GM23338 (cell line): Measurements from ENCODE around the gene PCDHA8. TPM values are rescaled to one million over a fixed set of nuclear protein-coding genes. Genes with fewer than 3 reads are reported as not detected.
"Not testable (repeated sequence)": the region's sequence is repeated elsewhere in the genome, so short reads cannot be mapped to it uniquely, and the experiment has no call there.

ENCODE experiments used
- ATAC-seq: fragments of 200-7000 bp; cut with Tn5 transposase; 3 replicates; pipeline ENCODE4 v1.9.1; 2020
- DNase-seq: peaks from one replicate; pipeline ENCODE4 v3.0.0-alpha.2; 2015; ENCODE audit warnings: low spot score
- H2AFZ ChIP-seq: fragments of 200-600 bp; sonication (generic); 2 replicates; pipeline ENCODE4 v1.8.0; 2016; ENCODE audit warnings: antibody characterized with exemption, mild to moderate bottlenecking, moderate library complexity
- H3F3A ChIP-seq: fragments of 200-600 bp; sonication (generic); replicated peaks from 2 replicates; pipeline ENCODE4 v1.8.0; 2017; ENCODE audit warnings: antibody characterized with exemption, mixed run types, low read depth
- H3K27ac ChIP-seq: fragments of 200-600 bp; sonication (generic); 2 replicates; pipeline ENCODE4 v1.6.1; 2016; ENCODE audit warnings: low read depth
- H3K27me3 ChIP-seq: fragments of 200-600 bp; sonication (generic); 2 replicates; pipeline ENCODE4 v1.8.0; 2016; ENCODE audit warnings: mild to moderate bottlenecking, mixed run types, moderate library complexity; ENCODE audit not compliant: insufficient read depth
- H3K36me3 ChIP-seq: fragments of 200-600 bp; sonication (generic); 2 replicates; pipeline ENCODE4 v1.8.0; 2016; ENCODE audit warnings: mild to moderate bottlenecking; ENCODE audit not compliant: insufficient read depth
- H3K4me1 ChIP-seq: fragments of 200-600 bp; sonication (generic); 2 replicates; pipeline ENCODE4 v1.8.0; 2016; ENCODE audit warnings: mild to moderate bottlenecking, moderate library complexity; ENCODE audit not compliant: insufficient read depth
- H3K4me2 ChIP-seq: fragments of 200-600 bp; sonication (generic); 2 replicates; pipeline ENCODE4 v1.7.1; 2017; ENCODE audit warnings: mixed run types
- H3K4me3 ChIP-seq: fragments of 200-600 bp; sonication (generic); 2 replicates; pipeline ENCODE4 v1.6.1; 2016; ENCODE audit warnings: mixed run types
- H3K79me2 ChIP-seq: fragments of 200-600 bp; sonication (generic); replicated peaks from 2 replicates; pipeline ENCODE4 v1.8.0; 2017; ENCODE audit warnings: mild to moderate bottlenecking; ENCODE audit not compliant: insufficient read depth
- H3K9me2 ChIP-seq: fragments of 200-600 bp; sonication (generic); 2 replicates; pipeline ENCODE4 v1.8.0; 2017; ENCODE audit not compliant: insufficient read depth
- H4K20me1 ChIP-seq: fragments of 200-600 bp; sonication (generic); replicated peaks from 2 replicates; pipeline ENCODE4 v1.8.0; 2017; ENCODE audit warnings: mild to moderate bottlenecking; ENCODE audit not compliant: insufficient read depth
- H3K27ac Mint-ChIP-seq: 2 replicates; pipeline ENCODE4 v1.8.0; 2020; ENCODE audit warnings: inconsistent platforms, mild to moderate bottlenecking, moderate library complexity, mixed read lengths
- H3K27me3 Mint-ChIP-seq: 3 replicates; pipeline ENCODE4 v1.8.0; 2022; ENCODE audit warnings: low read depth, mild to moderate bottlenecking, moderate library complexity, mixed read lengths, inconsistent platforms; ENCODE audit not compliant: insufficient read depth, poor library complexity
- H3K36me3 Mint-ChIP-seq: 3 replicates; pipeline ENCODE4 v1.8.0; 2021; ENCODE audit warnings: low read depth, mild to moderate bottlenecking, inconsistent platforms, moderate library complexity, mixed read lengths
- H3K4me1 Mint-ChIP-seq: 3 replicates; pipeline ENCODE4 v1.8.0; 2020; ENCODE audit warnings: mild to moderate bottlenecking, inconsistent platforms, mixed read lengths
- H3K4me3 Mint-ChIP-seq: 3 replicates; pipeline ENCODE4 v1.8.0; 2021; ENCODE audit warnings: moderate library complexity, mild to moderate bottlenecking, inconsistent platforms, mixed read lengths
- H3K9me3 Mint-ChIP-seq: 3 replicates; pipeline ENCODE4 v1.8.0; 2020; ENCODE audit warnings: moderate library complexity, mild to moderate bottlenecking, inconsistent platforms, mixed read lengths
- CREB1 ChIP-seq: fragments of 250-450 bp; sonication (Bioruptor Pico); IDR thresholded peaks from 2 replicates; pipeline ENCODE4 v1.5.0; 2020; ENCODE audit warnings: low read depth, mild to moderate bottlenecking, moderate library complexity
- CTCF ChIP-seq, 2 experiments: fragments of 200-600 bp in 1 of 2; sonication (generic) in 1 of 2; conservative IDR thresholded peaks; 2 replicates each; pipeline versions ENCODE4 v1.5.1 to v1.6.1; 2016 to 2017; ENCODE audit warnings: antibody characterized with exemption in 2 of 2, low read depth in 2 of 2, mild to moderate bottlenecking in 2 of 2, moderate library complexity in 1 of 2
- polyA plus RNA-seq: library from polyadenylated mRNA; unstranded; fragments of >200 nt; fragmentation: Nextera tagmentation; extraction: Ambion mirVana; gene quantifications from 2 replicates; pipeline ENCODE4 v1.2.1, GENCODE V29; 2016
- total RNA-seq: library from RNA; depleted of rRNA; stranded (reverse); fragments of >200 nt; shearing (Covaris generic); gene quantifications from 2 replicates; pipeline ENCODE4 v1.2.3, GENCODE V29; 2014

PCDHA8 gene
- total and polyA plus RNA-seq, 2 experiments from 2014 or later, result 0.86 to 3.1 TPM

GRCh38 chr5:140829511-140830501, 11.2 kb upstream of the PCDHA8 start:
- not testable (repeated sequence) for H3K4me1 Mint-ChIP-seq, H3K4me2 ChIP-seq, H3K4me3 ChIP-seq, H2AFZ ChIP-seq, H3K27me3 ChIP-seq, H3K4me1 ChIP-seq, H3K27ac Mint-ChIP-seq, H4K20me1 ChIP-seq, H3K9me2 ChIP-seq, H3K36me3 ChIP-seq, ATAC-seq, H3K4me3 Mint-ChIP-seq, DNase-seq, H3F3A ChIP-seq, H3K27me3 Mint-ChIP-seq, H3K27ac ChIP-seq, H3K79me2 ChIP-seq
- Mint-ChIP-seq H3K9me3 (peaks cover 12% of the 10 kb centered on the region), H3K36me3 (peaks cover 20% of the 10 kb centered on the region; the same call in 2 of the 3 replicates)

GRCh38 chr5:140833993-140834392, 7.0 kb upstream of the PCDHA8 start, which contains the start of gene PCDHA7:
Gene PCDHA7, plus strand, starts transcription at chr5:140834269. Its CDS starts 115 bp downstream, at chr5:140834384.
- Histone ChIP-seq H3K27ac (peak within 1 kb of the TSS; percentile 3; the same call in 1 of the 2 replicates), H3K27me3 (no peaks in the 10 kb centered on the region), H4K20me1 (no peaks in the 10 kb centered on the region; the same call in 1 of the 2 replicates), H3K79me2 (no peaks in the 10 kb centered on the region), H3K4me1 (no peaks in the 10 kb centered on the region), H3K4me2 (peak within 1 kb of the TSS; percentile 72), H2AFZ (peak within 1 kb of the TSS; percentile 2; the same call in 1 of the 2 replicates), H3K36me3 (no peaks in the 10 kb centered on the region), H3F3A (no peaks in the 10 kb centered on the region), H3K9me2 (no peaks in the 10 kb centered on the region), H3K4me3 (peak within 1 kb of the TSS; percentile 62)
- no peaks in the 10 kb centered on the region for H3K4me1 Mint-ChIP-seq
- peaks cover 10% of the 10 kb centered on the region for H3K9me3 Mint-ChIP-seq
- ATAC-seq (no peak; the same call in 1 of the 3 replicates), DNase-seq (peak; percentile 73)
- H3K4me3 Mint-ChIP-seq, result peak within 1 kb of the TSS; percentile 74
- peak within 1 kb of the TSS; percentile 51; the same call in 1 of the 2 replicates for H3K27ac Mint-ChIP-seq
- H3K36me3 Mint-ChIP-seq, result peaks cover 28% of the 10 kb centered on the region; the same call in 2 of the 3 replicates
- H3K27me3 Mint-ChIP-seq, result peaks cover 3% of the 10 kb centered on the region
- TF ChIP-seq CTCF (conservative IDR thresholded peaks at IDR 0.05; ENCODE audit: low read depth in 2 of 2) (peak; percentile 64 to 72), CREB1 (CRISPR knock-in tag) (no peak)

GRCh38 chr5:140834439-140835008, 6.5 kb upstream of the PCDHA8 start:
- Histone ChIP-seq H2AFZ (peak overlapping the region; percentile 2; the same call in 1 of the 2 replicates), H3K4me2 (peak overlapping the region; percentile 72), H3K4me3 (peak overlapping the region; percentile 62), H3K27ac (peak overlapping the region; percentile 3; the same call in 1 of the 2 replicates)
- peak; percentile 44 to 45; a peak in 3 of 4 replicates for TF ChIP-seq CTCF (conservative IDR thresholded peaks at IDR 0.05; ENCODE audit: low read depth in 2 of 2)
- H4K20me1 ChIP-seq, H3K27me3 ChIP-seq, H3F3A ChIP-seq, H3K9me3 Mint-ChIP-seq, H3K9me2 ChIP-seq, H3K4me1 ChIP-seq, H3K27me3 Mint-ChIP-seq, H3K36me3 ChIP-seq, H3K4me1 Mint-ChIP-seq, H3K79me2 ChIP-seq: not testable (repeated sequence)
- ATAC-seq, result peak; percentile 90
- Mint-ChIP-seq H3K27ac (peak overlapping the region; percentile 51; the same call in 1 of the 2 replicates), H3K4me3 (peak overlapping the region; percentile 74), H3K36me3 (peaks cover 28% of the 10 kb centered on the region; the same call in 2 of the 3 replicates)
- peak; percentile 56 for DNase-seq
